Measurements from ENCODE around the gene FGF12. TPM values are rescaled to one million over a fixed set of nuclear protein-coding genes. Genes with fewer than 3 reads are reported as not detected.

FGF12 gene
- total RNA-seq, 2 experiments from 2014 or later: not detected

GRCh38 chr3:192133271-192133670, 594.1 kb downstream of the FGF12 start:
- intact Hi-C loops (cut with DNase I, micrococcal nuclease): no loop called here
- H3K4me3 ChIP-seq (ENCODE audit: low read length): no peak overlapping the region
- CTCF ChIA-PET: no interaction called here
- Mint-ChIP-seq H3K27me3 (no peaks in the 10 kb centered on the region), H3K9me3 (peaks cover 3% of the 10 kb centered on the region), H3K36me3 (ENCODE audit: low read depth) (no peaks in the 10 kb centered on the region), H3K4me1 (ENCODE audit: low read depth) (no peaks in the 10 kb centered on the region), H3K4me3 (no peak overlapping the region), H3K27ac (no peak overlapping the region)
- no peaks in the 10 kb centered on the region for H3K4me1 ChIP-seq (ENCODE audit: insufficient read depth, low read length)
- ATAC-seq (ENCODE audit: poor library complexity) (no peak), DNase-seq (no peak)
- no peaks in the 10 kb centered on the region for H3K27me3 ChIP-seq (ENCODE audit: control insufficient read depth in 1 of 2, insufficient read depth in 2 of 2, low read length in 2 of 2)
- H3K27ac ChIP-seq (ENCODE audit: low read depth in 1 of 2, low read length in 2 of 2): no peak overlapping the region
- H3K36me3 ChIP-seq (ENCODE audit: insufficient read depth, low read length): no peaks in the 10 kb centered on the region
- H3K9me3 ChIP-seq (ENCODE audit: control insufficient read depth in 1 of 2, insufficient read depth in 1 of 2, low read length in 2 of 2): peaks cover 0 to 6% of the 10 kb centered on the region in 2 experiments
- TF ChIP-seq, protein P1, sequence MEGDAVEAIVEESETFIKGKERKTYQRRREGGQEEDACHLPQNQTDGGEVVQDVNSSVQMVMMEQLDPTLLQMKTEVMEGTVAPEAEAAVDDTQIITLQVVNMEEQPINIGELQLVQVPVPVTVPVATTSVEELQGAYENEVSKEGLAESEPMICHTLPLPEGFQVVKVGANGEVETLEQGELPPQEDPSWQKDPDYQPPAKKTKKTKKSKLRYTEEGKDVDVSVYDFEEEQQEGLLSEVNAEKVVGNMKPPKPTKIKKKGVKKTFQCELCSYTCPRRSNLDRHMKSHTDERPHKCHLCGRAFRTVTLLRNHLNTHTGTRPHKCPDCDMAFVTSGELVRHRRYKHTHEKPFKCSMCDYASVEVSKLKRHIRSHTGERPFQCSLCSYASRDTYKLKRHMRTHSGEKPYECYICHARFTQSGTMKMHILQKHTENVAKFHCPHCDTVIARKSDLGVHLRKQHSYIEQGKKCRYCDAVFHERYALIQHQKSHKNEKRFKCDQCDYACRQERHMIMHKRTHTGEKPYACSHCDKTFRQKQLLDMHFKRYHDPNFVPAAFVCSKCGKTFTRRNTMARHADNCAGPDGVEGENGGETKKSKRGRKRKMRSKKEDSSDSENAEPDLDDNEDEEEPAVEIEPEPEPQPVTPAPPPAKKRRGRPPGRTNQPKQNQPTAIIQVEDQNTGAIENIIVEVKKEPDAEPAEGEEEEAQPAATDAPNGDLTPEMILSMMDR (IDR thresholded peaks at IDR 0.05): no peak
- POLR2A ChIA-PET: no interaction called here

GRCh38 chr3:192130534-192131132, 596.7 kb downstream of the FGF12 start:
- Mint-ChIP-seq H3K27ac (no peak overlapping the region), H3K27me3 (no peaks in the 10 kb centered on the region), H3K9me3 (peaks cover 3% of the 10 kb centered on the region), H3K4me3 (no peak overlapping the region), H3K36me3 (ENCODE audit: low read depth) (no peaks in the 10 kb centered on the region), H3K4me1 (ENCODE audit: low read depth) (no peaks in the 10 kb centered on the region)
- DNase-seq: peak in 3 of 14 experiments; percentile 1 to 4 (median 3)
- CTCF ChIA-PET: no interaction called here
- TF ChIP-seq, protein P1 (IDR thresholded peaks at IDR 0.05): peak; percentile 16
- intact Hi-C loops (cut with DNase I, micrococcal nuclease): no loop called here
- no peaks in the 10 kb centered on the region for H3K4me1 ChIP-seq (ENCODE audit: insufficient read depth, low read length)
- no peaks in the 10 kb centered on the region for H3K9me3 ChIP-seq (ENCODE audit: control insufficient read depth in 1 of 2, insufficient read depth in 1 of 2, low read length in 2 of 2)
- no peak for ATAC-seq (ENCODE audit: poor library complexity)
- H3K36me3 ChIP-seq (ENCODE audit: insufficient read depth, low read length): no peaks in the 10 kb centered on the region
- no peaks in the 10 kb centered on the region for H3K27me3 ChIP-seq (ENCODE audit: control insufficient read depth in 1 of 2, insufficient read depth in 2 of 2, low read length in 2 of 2)
- H3K27ac ChIP-seq (ENCODE audit: low read depth in 1 of 2, low read length in 2 of 2): no peak overlapping the region
- no peak overlapping the region for H3K4me3 ChIP-seq (ENCODE audit: low read length)
- POLR2A ChIA-PET: no interaction called here

DNA sequence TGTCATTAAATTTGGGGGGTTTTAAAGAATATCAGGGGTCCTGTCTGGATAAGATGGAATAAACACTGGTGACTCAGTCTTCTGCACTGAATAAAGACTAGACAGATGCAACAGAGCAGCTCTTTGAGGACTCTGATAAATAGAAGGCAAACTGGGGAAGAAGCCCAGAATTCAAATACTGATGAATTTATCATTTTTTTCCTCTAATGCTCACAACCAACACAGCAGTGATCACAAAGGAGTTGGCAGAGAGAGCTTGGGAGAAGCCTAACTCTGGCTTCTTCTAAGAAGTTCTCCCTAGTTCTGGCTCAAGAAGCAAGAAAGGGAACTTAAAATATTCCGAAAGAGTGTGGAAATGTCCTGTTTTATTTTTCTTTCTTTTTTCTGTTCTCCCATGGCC, 597.8 kb downstream of the FGF12 start:
- Histone ChIP-seq H3K36me3 (ENCODE audit: insufficient read depth, low read length) (no peaks in the 10 kb centered on the region), H3K4me1 (ENCODE audit: insufficient read depth, low read length) (no peaks in the 10 kb centered on the region), H3K27me3 (ENCODE audit: control insufficient read depth in 1 of 2, insufficient read depth in 2 of 2, low read length in 2 of 2) (no peaks in the 10 kb centered on the region), H3K9me3 (ENCODE audit: control insufficient read depth in 1 of 2, insufficient read depth in 1 of 2, low read length in 2 of 2) (no peaks in the 10 kb centered on the region), H3K27ac (ENCODE audit: low read depth in 1 of 2, low read length in 2 of 2) (no peak overlapping the region), H3K4me3 (ENCODE audit: low read length) (no peak overlapping the region)
- Mint-ChIP-seq H3K4me1 (ENCODE audit: low read depth) (no peaks in the 10 kb centered on the region), H3K9me3 (peaks cover 4% of the 10 kb centered on the region), H3K36me3 (ENCODE audit: low read depth) (no peaks in the 10 kb centered on the region), H3K27ac (no peak overlapping the region), H3K4me3 (no peak overlapping the region), H3K27me3 (no peaks in the 10 kb centered on the region)
- intact Hi-C loops (cut with DNase I, micrococcal nuclease): no loop called here
- TF ChIP-seq, protein P1 (IDR thresholded peaks at IDR 0.05): no peak
- ATAC-seq (ENCODE audit: poor library complexity): no peak
- CTCF ChIA-PET: no interaction called here
- POLR2A ChIA-PET: no interaction called here
- DNase-seq: no peak
